Neural cell (in vitro differentiated cells): ENCODE data around the gene MUS81. TPM values are rescaled to one million over a fixed set of nuclear protein-coding genes. Genes with fewer than 3 reads are reported as not detected.
A peak's percentile ranks its signal among the peaks of the same experiment; 100 is the strongest.

Experiments
- H2AFZ ChIP-seq: fragments of 200-600, 300-800 bp; sonication (generic), shearing (Covaris generic); 2 replicates; pipeline ENCODE4 v1.6.0; 2014; ENCODE audit warnings: low read depth, mild to moderate bottlenecking, antibody characterized with exemption, low read length, moderate library complexity
- H3F3A ChIP-seq: fragments of 200-600 bp; shearing (Covaris generic); 2 replicates; pipeline ENCODE4 v1.6.1; 2016; ENCODE audit warnings: mild to moderate bottlenecking, moderate library complexity, mixed read lengths, antibody characterized with exemption, low read length; ENCODE audit not compliant: insufficient read depth, poor library complexity, severe bottlenecking
- H3K27ac ChIP-seq: fragments of 200-600, 300-800 bp; sonication (generic), shearing (Covaris generic); 2 replicates; pipeline ENCODE4 v1.5.1; 2014; ENCODE audit warnings: mild to moderate bottlenecking, low read length, moderate library complexity
- H3K27me3 ChIP-seq: fragments of 300-800, 200-600 bp; sonication (generic), shearing (Covaris generic); 2 replicates; pipeline ENCODE4 v1.6.0; 2014; ENCODE audit warnings: mild to moderate bottlenecking, low read depth, low read length, moderate library complexity; ENCODE audit not compliant: insufficient read depth
- H3K36me3 ChIP-seq: fragments of 300-800, 200-600 bp; sonication (generic), shearing (Covaris generic); 2 replicates; pipeline ENCODE4 v1.5.1; 2014; ENCODE audit warnings: mild to moderate bottlenecking, antibody characterized with exemption, low read length, moderate library complexity; ENCODE audit not compliant: insufficient read depth
- H3K4me2 ChIP-seq: fragments of 300-800, 200-600 bp; sonication (generic), shearing (Covaris generic); 2 replicates; pipeline ENCODE4 v1.6.0; 2014; ENCODE audit warnings: mild to moderate bottlenecking, low read length
- H3K4me3 ChIP-seq: fragments of 300-800, 200-600 bp; sonication (generic), shearing (Covaris generic); 2 replicates; pipeline ENCODE4 v1.5.1; 2014; ENCODE audit warnings: mild to moderate bottlenecking, low read length, moderate library complexity
- H3K79me2 ChIP-seq: fragments of 200-600 bp; shearing (Covaris generic); replicated peaks from 2 replicates; pipeline ENCODE4 v1.6.0; 2014; ENCODE audit warnings: mild to moderate bottlenecking, low read length, moderate library complexity; ENCODE audit not compliant: insufficient read depth
- H3K9ac ChIP-seq: fragments of 300-800, 200-600 bp; sonication (generic), shearing (Covaris generic); 2 replicates; pipeline ENCODE4 v1.6.1; 2016; ENCODE audit warnings: mild to moderate bottlenecking, low read length, mixed read lengths
- H3K9me2 ChIP-seq: fragments of 200-600 bp; shearing (Covaris generic); 2 replicates; pipeline ENCODE4 v1.6.1; 2016; ENCODE audit warnings: mild to moderate bottlenecking, low read length, mixed read lengths; ENCODE audit not compliant: insufficient read depth
- H3K9me3 ChIP-seq: fragments of 200-600, 300-800 bp; sonication (generic), shearing (Covaris generic); 2 replicates; pipeline ENCODE4 v1.6.1; 2016; ENCODE audit warnings: mild to moderate bottlenecking, mixed run types, low read length, moderate library complexity, mixed read lengths
- H4K20me1 ChIP-seq: fragments of 200-600 bp; shearing (Covaris generic); 2 replicates; pipeline ENCODE4 v1.6.1; 2016; ENCODE audit warnings: mild to moderate bottlenecking, mixed run types; ENCODE audit not compliant: insufficient read depth
- EP300 ChIP-seq: fragments of 450-650 bp; conservative IDR thresholded peaks from 2 replicates; pipeline ENCODE4 v1.6.1; 2014; ENCODE audit warnings: antibody characterized with exemption, mild to moderate bottlenecking, moderate library complexity; ENCODE audit not compliant: poor library complexity, severe bottlenecking
- EZH2 ChIP-seq: fragments of 200-600, 300-800 bp; shearing (Covaris generic), sonication (generic); IDR thresholded peaks from 2 replicates; pipeline ENCODE4 v1.6.1; 2014; ENCODE audit warnings: antibody characterized with exemption, low read length, borderline replicate concordance, mild to moderate bottlenecking; ENCODE audit not compliant: insufficient read depth, poor library complexity, severe bottlenecking
- MXI1 ChIP-seq: fragments of 450-650 bp; conservative IDR thresholded peaks from 2 replicates; pipeline ENCODE4 v1.6.1; 2014; ENCODE audit warnings: antibody characterized with exemption, mild to moderate bottlenecking; ENCODE audit not compliant: poor library complexity, severe bottlenecking
- POLR2AphosphoS5 ChIP-seq: IDR thresholded peaks from 2 replicates; pipeline ENCODE4 v1.6.1; 2012
- RAD21 ChIP-seq: fragments of 450-650 bp; conservative IDR thresholded peaks from 2 replicates; pipeline ENCODE4 v1.6.1; 2014; ENCODE audit warnings: antibody characterized with exemption, mild to moderate bottlenecking, moderate library complexity
- SMC3 ChIP-seq: fragments of 450-650 bp; conservative IDR thresholded peaks from 2 replicates; pipeline ENCODE4 v1.6.1; 2014; ENCODE audit warnings: antibody characterized with exemption, mild to moderate bottlenecking, moderate library complexity; ENCODE audit not compliant: poor library complexity
- polyA plus RNA-seq: library from polyadenylated mRNA; depleted of rRNA; stranded (reverse); fragments of >200 nt; gene quantifications from 2 replicates; pipeline ENCODE4 v1.2.3, GENCODE V29; 2014
- TF ChIP-seq, protein P1 (sequence below): IDR thresholded peaks from 2 replicates; pipeline ENCODE4 v1.6.1; 2012; ENCODE audit warnings: borderline replicate concordance
- TF ChIP-seq, protein P2 (sequence below): fragments of 450-650 bp; IDR thresholded peaks from 2 replicates; pipeline ENCODE4 v1.5.1; 2014; ENCODE audit warnings: antibody characterized with exemption, mild to moderate bottlenecking, moderate library complexity; ENCODE audit not compliant: poor library complexity, severe bottlenecking

MUS81 gene
- polyA plus RNA-seq, 1 donor from 2014 or later, result 183 TPM

DNA sequence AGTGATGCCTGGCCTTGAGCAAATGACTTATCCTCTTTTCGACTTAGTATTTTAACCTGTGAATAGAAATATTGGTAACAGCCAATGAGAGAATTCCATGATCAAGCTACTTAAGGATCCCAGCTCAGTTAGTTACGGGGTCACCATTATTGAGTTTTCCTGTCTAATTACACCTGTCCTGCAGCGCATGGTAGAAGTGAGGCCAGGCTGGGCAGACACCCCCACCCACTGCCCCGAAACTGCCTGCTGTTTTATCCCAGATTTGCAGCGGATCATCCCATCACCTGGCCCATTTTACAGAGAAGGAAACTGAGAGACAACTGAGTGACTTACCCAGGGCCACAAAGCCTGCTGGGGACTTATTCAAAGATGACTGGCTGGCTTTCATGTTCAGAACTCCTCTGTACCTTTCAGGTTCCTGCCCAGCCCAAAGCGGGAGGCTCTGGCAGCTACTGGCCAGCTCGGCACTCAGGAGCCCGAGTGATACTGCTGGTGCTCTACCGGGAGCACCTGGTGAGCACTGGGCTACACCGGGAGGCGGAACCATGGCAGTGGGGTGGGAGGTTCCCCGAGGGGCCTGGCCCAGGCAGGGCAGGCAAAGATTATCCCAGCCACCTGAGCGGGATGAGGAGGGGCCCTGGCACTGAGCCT, 1.4 kb downstream of the MUS81 start:
- TF ChIP-seq MXI1 (no peak), EP300 (no peak), EZH2 (no peak), RAD21 (no peak), POLR2AphosphoS5 (no peak)
- peak overlapping the region; percentile 98 for H3K9ac ChIP-seq
- peaks cover 8% of the 10 kb centered on the region for H4K20me1 ChIP-seq
- H3K27me3 ChIP-seq, result no peaks in the 10 kb centered on the region
- H3K9me2 ChIP-seq, result no peaks in the 10 kb centered on the region
- H3K9me3 ChIP-seq, result no peaks in the 10 kb centered on the region
- H2AFZ ChIP-seq, result no peak overlapping the region
- H3K36me3 ChIP-seq, result no peaks in the 10 kb centered on the region
- H3K4me3 ChIP-seq, result peak overlapping the region; percentile 100
- peak overlapping the region; percentile 90 for H3K4me2 ChIP-seq
- H3F3A ChIP-seq, result peaks cover 5% of the 10 kb centered on the region
- peaks cover 24% of the 10 kb centered on the region for H3K79me2 ChIP-seq
- peak overlapping the region; percentile 100 for H3K27ac ChIP-seq

DNA sequence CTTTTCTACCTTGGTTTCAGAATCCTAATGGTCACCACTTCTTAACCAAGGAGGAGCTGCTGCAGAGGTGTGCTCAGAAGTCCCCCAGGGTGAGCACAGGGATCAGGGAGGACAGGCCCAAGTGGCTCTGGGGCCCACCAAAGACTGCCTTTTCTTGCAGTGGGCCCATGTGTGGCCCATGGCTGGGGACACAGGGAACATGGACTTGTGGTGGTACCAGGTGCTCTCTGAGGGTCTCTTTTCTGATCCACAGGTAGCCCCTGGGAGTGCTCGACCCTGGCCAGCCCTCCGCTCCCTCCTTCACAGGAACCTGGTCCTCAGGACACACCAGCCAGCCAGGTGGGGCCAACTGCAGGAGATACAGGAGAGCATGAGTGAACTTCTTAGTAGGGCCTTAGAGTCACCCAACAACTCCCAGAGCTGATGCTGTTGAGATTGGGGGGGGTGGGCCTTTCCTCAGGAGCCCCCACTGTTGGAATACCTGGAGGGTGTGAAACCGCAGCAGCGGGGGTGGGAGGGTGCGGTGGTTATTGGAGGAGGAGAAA, 2.0 kb downstream of the MUS81 start:
- no peak overlapping the region for H3K4me2 ChIP-seq
- H3K9me2 ChIP-seq, result no peaks in the 10 kb centered on the region
- H2AFZ ChIP-seq, result no peak overlapping the region
- peak overlapping the region; percentile 98 for H3K9ac ChIP-seq
- H3K4me3 ChIP-seq, result peak overlapping the region; percentile 100
- no peaks in the 10 kb centered on the region for H3K27me3 ChIP-seq
- H3F3A ChIP-seq, result peaks cover 5% of the 10 kb centered on the region
- H3K9me3 ChIP-seq, result no peaks in the 10 kb centered on the region
- peaks cover 18% of the 10 kb centered on the region for H3K79me2 ChIP-seq
- H4K20me1 ChIP-seq, result peaks cover 2% of the 10 kb centered on the region
- TF ChIP-seq EZH2, result no peak
- no peak for TF ChIP-seq RAD21
- TF ChIP-seq, protein P1, sequence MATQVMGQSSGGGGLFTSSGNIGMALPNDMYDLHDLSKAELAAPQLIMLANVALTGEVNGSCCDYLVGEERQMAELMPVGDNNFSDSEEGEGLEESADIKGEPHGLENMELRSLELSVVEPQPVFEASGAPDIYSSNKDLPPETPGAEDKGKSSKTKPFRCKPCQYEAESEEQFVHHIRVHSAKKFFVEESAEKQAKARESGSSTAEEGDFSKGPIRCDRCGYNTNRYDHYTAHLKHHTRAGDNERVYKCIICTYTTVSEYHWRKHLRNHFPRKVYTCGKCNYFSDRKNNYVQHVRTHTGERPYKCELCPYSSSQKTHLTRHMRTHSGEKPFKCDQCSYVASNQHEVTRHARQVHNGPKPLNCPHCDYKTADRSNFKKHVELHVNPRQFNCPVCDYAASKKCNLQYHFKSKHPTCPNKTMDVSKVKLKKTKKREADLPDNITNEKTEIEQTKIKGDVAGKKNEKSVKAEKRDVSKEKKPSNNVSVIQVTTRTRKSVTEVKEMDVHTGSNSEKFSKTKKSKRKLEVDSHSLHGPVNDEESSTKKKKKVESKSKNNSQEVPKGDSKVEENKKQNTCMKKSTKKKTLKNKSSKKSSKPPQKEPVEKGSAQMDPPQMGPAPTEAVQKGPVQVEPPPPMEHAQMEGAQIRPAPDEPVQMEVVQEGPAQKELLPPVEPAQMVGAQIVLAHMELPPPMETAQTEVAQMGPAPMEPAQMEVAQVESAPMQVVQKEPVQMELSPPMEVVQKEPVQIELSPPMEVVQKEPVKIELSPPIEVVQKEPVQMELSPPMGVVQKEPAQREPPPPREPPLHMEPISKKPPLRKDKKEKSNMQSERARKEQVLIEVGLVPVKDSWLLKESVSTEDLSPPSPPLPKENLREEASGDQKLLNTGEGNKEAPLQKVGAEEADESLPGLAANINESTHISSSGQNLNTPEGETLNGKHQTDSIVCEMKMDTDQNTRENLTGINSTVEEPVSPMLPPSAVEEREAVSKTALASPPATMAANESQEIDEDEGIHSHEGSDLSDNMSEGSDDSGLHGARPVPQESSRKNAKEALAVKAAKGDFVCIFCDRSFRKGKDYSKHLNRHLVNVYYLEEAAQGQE, result no peak
- no peak for TF ChIP-seq EP300
- TF ChIP-seq SMC3, result no peak
- TF ChIP-seq MXI1, result no peak
- TF ChIP-seq, protein P2, sequence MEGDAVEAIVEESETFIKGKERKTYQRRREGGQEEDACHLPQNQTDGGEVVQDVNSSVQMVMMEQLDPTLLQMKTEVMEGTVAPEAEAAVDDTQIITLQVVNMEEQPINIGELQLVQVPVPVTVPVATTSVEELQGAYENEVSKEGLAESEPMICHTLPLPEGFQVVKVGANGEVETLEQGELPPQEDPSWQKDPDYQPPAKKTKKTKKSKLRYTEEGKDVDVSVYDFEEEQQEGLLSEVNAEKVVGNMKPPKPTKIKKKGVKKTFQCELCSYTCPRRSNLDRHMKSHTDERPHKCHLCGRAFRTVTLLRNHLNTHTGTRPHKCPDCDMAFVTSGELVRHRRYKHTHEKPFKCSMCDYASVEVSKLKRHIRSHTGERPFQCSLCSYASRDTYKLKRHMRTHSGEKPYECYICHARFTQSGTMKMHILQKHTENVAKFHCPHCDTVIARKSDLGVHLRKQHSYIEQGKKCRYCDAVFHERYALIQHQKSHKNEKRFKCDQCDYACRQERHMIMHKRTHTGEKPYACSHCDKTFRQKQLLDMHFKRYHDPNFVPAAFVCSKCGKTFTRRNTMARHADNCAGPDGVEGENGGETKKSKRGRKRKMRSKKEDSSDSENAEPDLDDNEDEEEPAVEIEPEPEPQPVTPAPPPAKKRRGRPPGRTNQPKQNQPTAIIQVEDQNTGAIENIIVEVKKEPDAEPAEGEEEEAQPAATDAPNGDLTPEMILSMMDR, result no peak
- H3K27ac ChIP-seq, result no peak overlapping the region
- H3K36me3 ChIP-seq, result no peaks in the 10 kb centered on the region
